Astrocyte of the hippocampus (primary cell): ENCODE measurements around the gene LYPD6.
A peak's percentile ranks its signal among the peaks of the same experiment; 100 is the strongest.
"Not testable (repeated sequence)": the region's sequence is repeated elsewhere in the genome, so short reads cannot be mapped to it uniquely, and the experiment has no call there.

Experiments
- DNase-seq: peaks from one replicate; pipeline ENCODE4 v3.0.0; 2011; ENCODE audit warnings: low read depth, low spot score

LYPD6 gene

GRCh38 chr2:149451417-149452165 lies 121.2 kb downstream of the LYPD6 start:
- DNase-seq = no peak

- DNase-seq = peak; percentile 7
Observed at GRCh38 chr2:149456285-149456684, 125.9 kb downstream of the LYPD6 start.

GRCh38 chr2:149458502-149458901 lies 128.1 kb downstream of the LYPD6 start:
- no peak for DNase-seq

GRCh38 chr2:149463328-149464002 lies 133.1 kb downstream of the LYPD6 start:
- no peak for DNase-seq

GRCh38 chr2:149464396-149464795 lies 134.0 kb downstream of the LYPD6 start:
- DNase-seq = peak; percentile 73

- no peak for DNase-seq
Observed at GRCh38 chr2:149465873-149466272, 135.5 kb downstream of the LYPD6 start.

- DNase-seq = no peak
Observed at GRCh38 chr2:149466635-149467034, 136.2 kb downstream of the LYPD6 start.

- DNase-seq = no peak
Observed at GRCh38 chr2:149467436-149467835, 137.0 kb downstream of the LYPD6 start.

GRCh38 chr2:149468636-149469035 lies 138.2 kb downstream of the LYPD6 start:
- DNase-seq = no peak

GRCh38 chr2:149470046-149470445 lies 139.7 kb downstream of the LYPD6 start:
- DNase-seq = no peak

GRCh38 chr2:149472413-149472812 lies 142.0 kb downstream of the LYPD6 start:
- no peak for DNase-seq

GRCh38 chr2:149473068-149473467 lies 142.7 kb downstream of the LYPD6 start:
- no peak for DNase-seq

GRCh38 chr2:149473521-149473920 lies 143.1 kb downstream of the LYPD6 start:
- DNase-seq = no peak

GRCh38 chr2:149483004-149483605 lies 152.7 kb downstream of the LYPD6 start:
- DNase-seq = peak; percentile 42

GRCh38 chr2:149486664-149487063 lies 156.3 kb downstream of the LYPD6 start:
- DNase-seq = no peak

GRCh38 chr2:149487189-149487588 lies 156.8 kb downstream of the LYPD6 start:
- DNase-seq = no peak

GRCh38 chr2:149488706-149489440 lies 158.5 kb downstream of the LYPD6 start:
- DNase-seq = peak; percentile 34

- no peak for DNase-seq
Observed at GRCh38 chr2:149489452-149489851, 159.1 kb downstream of the LYPD6 start.

GRCh38 chr2:149490296-149490695 lies 159.9 kb downstream of the LYPD6 start:
- peak; percentile 84 for DNase-seq

- DNase-seq = no peak
Observed at GRCh38 chr2:149492923-149493322, 162.5 kb downstream of the LYPD6 start.

- not testable (repeated sequence) for DNase-seq
Observed at GRCh38 chr2:149499204-149499603, 168.8 kb downstream of the LYPD6 start.

GRCh38 chr2:149506808-149507207 lies 176.4 kb downstream of the LYPD6 start:
- DNase-seq = not testable (repeated sequence)
